ENCODE data around the gene SH3PXD2A. TPM values are rescaled to one million over a fixed set of nuclear protein-coding genes. Genes with fewer than 3 reads are reported as not detected.

SH3PXD2A gene
- total RNA-seq, 4 donors from 2014 or later = 55.7 to 71.8 (median 66.8) TPM

DNA sequence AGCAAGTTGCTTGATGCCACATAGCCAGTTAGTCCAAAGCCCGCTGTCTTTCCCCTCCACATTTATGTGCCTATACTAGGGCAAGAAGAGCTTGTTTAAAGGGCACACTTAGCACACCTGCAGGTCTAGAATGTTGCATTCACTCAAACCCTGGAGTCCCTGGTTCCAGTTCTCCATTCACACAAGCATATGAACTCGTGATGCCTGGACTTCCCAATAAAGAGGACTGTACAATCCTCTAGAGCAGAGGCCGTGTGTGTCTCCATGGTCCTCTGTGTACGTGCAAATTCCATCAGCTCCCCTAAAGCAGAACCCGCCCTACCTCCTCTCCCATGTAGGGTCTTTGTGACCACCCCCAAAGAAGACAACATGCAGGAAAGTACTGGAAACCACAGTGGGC is 3.0 kb upstream of the SH3PXD2A start:
- H3K4me1 ChIP-seq = peaks cover 39% of the 10 kb centered on the region
- H3K36me3 ChIP-seq = no peaks in the 10 kb centered on the region
- no peaks in the 10 kb centered on the region for H3K27me3 ChIP-seq
- WGBS = 86% methylated on average over 5 of the region's 5 CpGs
- H3K4me3 ChIP-seq = no peak overlapping the region
- H3K27ac ChIP-seq = no peak overlapping the region
- TF ChIP-seq POLR2AphosphoS5 (IDR thresholded peaks at IDR 0.05) = no peak
- TF ChIP-seq, protein P1, sequence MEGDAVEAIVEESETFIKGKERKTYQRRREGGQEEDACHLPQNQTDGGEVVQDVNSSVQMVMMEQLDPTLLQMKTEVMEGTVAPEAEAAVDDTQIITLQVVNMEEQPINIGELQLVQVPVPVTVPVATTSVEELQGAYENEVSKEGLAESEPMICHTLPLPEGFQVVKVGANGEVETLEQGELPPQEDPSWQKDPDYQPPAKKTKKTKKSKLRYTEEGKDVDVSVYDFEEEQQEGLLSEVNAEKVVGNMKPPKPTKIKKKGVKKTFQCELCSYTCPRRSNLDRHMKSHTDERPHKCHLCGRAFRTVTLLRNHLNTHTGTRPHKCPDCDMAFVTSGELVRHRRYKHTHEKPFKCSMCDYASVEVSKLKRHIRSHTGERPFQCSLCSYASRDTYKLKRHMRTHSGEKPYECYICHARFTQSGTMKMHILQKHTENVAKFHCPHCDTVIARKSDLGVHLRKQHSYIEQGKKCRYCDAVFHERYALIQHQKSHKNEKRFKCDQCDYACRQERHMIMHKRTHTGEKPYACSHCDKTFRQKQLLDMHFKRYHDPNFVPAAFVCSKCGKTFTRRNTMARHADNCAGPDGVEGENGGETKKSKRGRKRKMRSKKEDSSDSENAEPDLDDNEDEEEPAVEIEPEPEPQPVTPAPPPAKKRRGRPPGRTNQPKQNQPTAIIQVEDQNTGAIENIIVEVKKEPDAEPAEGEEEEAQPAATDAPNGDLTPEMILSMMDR (IDR thresholded peaks at IDR 0.05) = no peak
- TF ChIP-seq EP300 (IDR thresholded peaks at IDR 0.05) = no peak
- no peak for TF ChIP-seq POLR2A (IDR thresholded peaks at IDR 0.05)
- no peaks in the 10 kb centered on the region for H3K9me3 ChIP-seq
- DNase-seq (ENCODE audit: low spot score in 2 of 2) = no peak

GRCh38 chr10:103856797-103857170 is 1.4 kb upstream of the SH3PXD2A start:
- Histone ChIP-seq H3K9me3 (no peaks in the 10 kb centered on the region), H3K4me3 (no peak overlapping the region), H3K4me1 (peaks cover 55% of the 10 kb centered on the region), H3K27ac (no peak overlapping the region), H3K27me3 (no peaks in the 10 kb centered on the region), H3K36me3 (no peaks in the 10 kb centered on the region)
- DNase-seq (ENCODE audit: low spot score in 2 of 2) = peak in 1 of 2 donors; percentile 66
- WGBS = 87% methylated on average over 5 of the region's 5 CpGs
- TF ChIP-seq EP300 (IDR thresholded peaks at IDR 0.05) (no peak), POLR2A (IDR thresholded peaks at IDR 0.05) (no peak), POLR2AphosphoS5 (IDR thresholded peaks at IDR 0.05) (no peak)
- TF ChIP-seq, protein P1 (IDR thresholded peaks at IDR 0.05) = no peak

DNA sequence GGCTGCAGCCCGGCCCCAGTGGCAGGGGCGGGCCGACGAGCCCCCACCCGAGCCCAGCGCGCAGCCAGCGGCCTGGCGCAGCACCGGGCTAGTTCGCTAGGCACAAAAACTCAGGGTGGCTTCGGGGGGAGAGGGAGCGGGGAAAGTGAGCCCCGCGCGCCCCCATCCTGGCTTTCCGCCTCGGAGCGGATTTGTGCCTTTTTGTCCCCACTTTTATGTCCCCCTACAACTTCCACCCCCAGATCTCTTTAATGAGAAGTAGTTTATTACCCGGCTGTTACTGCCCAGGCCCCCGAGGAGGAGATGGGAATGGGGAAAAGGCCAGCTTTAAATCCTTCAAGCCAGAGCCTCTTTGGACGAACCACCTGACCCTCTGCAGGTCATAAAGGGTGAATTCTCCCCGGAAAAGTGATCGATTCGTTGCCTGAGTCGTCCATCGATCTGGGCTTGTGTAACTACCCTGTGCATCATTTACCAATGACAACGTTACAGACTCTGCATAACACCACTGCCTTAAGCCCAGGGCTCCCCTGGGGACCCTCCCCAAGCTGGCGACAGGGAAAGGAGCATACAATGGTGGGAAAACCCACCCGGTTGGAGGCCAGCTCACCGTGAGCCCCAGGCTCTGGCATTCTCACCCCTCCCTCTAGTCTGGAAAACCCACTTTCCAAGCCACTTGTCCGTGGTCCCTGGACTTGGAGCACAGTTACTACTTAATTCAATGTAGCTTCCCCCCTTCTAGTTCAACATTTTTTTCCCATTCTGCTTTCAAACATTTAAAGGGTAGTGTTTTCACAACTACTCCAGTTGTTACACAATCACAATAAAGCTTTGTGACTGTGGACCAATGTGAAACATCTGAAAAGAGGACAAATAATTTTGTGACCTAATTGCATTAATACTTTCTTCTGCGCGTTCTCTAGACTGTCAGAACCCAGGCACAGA is 748 bp upstream of the SH3PXD2A start:
- Histone ChIP-seq H3K36me3 (no peaks in the 10 kb centered on the region), H3K27me3 (no peaks in the 10 kb centered on the region), H3K4me1 (peaks cover 61% of the 10 kb centered on the region), H3K9me3 (no peaks in the 10 kb centered on the region), H3K4me3 (peak overlapping the region; percentile 73), H3K27ac (peak overlapping the region; percentile 79)
- DNase-seq (ENCODE audit: low spot score in 2 of 2) = peak in 1 of 2 donors; percentile 43
- 21% methylated on average over 16 of the region's 34 CpGs for WGBS
- TF ChIP-seq, protein P1 (IDR thresholded peaks at IDR 0.05) = no peak
- no peak for TF ChIP-seq POLR2A (IDR thresholded peaks at IDR 0.05)
- TF ChIP-seq POLR2AphosphoS5 (IDR thresholded peaks at IDR 0.05) = no peak
- no peak for TF ChIP-seq EP300 (IDR thresholded peaks at IDR 0.05)

DNA sequence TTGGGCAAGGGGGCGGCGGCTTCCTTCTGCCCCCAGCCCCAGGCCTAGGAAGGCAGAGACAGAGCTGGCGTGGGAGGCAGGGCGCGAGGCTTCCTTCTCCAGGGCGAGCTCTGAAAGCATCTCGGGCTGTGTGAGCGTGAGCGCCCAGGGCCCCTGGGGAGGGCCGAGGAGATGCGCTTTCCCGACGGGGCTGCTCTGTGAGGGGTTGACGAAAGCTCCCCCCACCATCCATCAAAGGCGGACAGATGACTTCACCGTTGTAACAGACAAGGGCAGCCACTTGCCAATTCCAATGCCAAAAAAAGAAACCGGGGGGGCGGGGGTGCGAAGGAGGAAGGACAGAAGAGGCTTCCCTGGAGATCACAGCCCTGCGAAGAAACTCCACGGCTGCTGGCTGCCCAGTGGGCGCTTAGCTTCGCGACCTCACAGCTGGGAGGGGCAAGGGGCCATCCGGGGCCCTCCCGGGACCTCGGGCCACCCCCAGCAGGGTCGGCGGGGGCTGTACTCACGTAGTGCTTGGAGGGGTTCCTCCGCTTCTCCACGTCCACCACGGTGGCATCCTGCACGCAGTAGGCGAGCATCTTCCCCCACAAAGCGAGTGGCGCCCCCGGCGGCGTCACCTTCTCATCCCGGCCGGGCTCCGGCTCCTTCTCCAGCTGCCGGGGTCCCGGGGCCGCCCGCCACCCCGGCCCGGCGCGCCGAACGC is 537 bp downstream of the SH3PXD2A start:
- Histone ChIP-seq H3K9me3 (no peaks in the 10 kb centered on the region), H3K36me3 (no peaks in the 10 kb centered on the region), H3K4me3 (peak overlapping the region; percentile 73), H3K27me3 (no peaks in the 10 kb centered on the region), H3K27ac (peak overlapping the region; percentile 79), H3K4me1 (peaks cover 74% of the 10 kb centered on the region)
- DNase-seq (ENCODE audit: low spot score in 2 of 2) = no peak
- WGBS = 0% methylated on average over 2 of the region's 53 CpGs
- TF ChIP-seq, protein P1 (IDR thresholded peaks at IDR 0.05) = no peak
- TF ChIP-seq EP300 (IDR thresholded peaks at IDR 0.05) = no peak
- TF ChIP-seq POLR2AphosphoS5 (IDR thresholded peaks at IDR 0.05) = no peak
- no peak for TF ChIP-seq POLR2A (IDR thresholded peaks at IDR 0.05)

DNA sequence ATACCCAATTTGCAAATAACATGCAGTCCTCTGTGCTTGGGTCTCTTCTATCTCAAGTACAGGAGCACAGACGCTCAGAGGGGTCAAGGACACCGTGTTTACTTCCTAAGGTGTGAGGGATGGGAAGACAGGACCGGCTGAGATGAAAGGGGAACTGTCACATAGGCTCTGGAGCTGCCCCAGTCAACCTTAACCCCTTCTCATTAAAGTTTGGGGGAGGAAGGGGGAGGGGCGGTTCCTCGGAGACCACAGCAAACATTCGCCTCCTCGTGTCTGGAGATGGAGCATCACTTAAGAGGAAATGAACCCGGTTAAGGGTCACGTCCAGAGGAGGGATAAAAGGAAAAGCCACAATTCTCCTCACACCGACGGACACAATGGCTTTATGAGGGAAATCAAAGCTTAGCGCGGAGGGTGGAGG is 1.1 kb downstream of the SH3PXD2A start:
- peaks cover 75% of the 10 kb centered on the region for H3K4me1 ChIP-seq

More for the DNA sequence above, 1.1 kb downstream of the SH3PXD2A start:
- 5% methylated on average over 13 of the region's 13 CpGs for WGBS
- peak overlapping the region; percentile 79 for H3K27ac ChIP-seq
- H3K36me3 ChIP-seq = no peaks in the 10 kb centered on the region
- DNase-seq (ENCODE audit: low spot score in 2 of 2) = no peak
- no peaks in the 10 kb centered on the region for H3K9me3 ChIP-seq
- H3K4me3 ChIP-seq = peak overlapping the region; percentile 73
- no peak for TF ChIP-seq EP300 (IDR thresholded peaks at IDR 0.05)
- TF ChIP-seq, protein P1 (IDR thresholded peaks at IDR 0.05) = no peak
- no peaks in the 10 kb centered on the region for H3K27me3 ChIP-seq
